Ramos (cell line): ENCODE data around the gene EPHX1.
"Not testable (repeated sequence)": the region's sequence is repeated elsewhere in the genome, so short reads cannot be mapped to it uniquely, and the experiment has no call there.

Experiments
- in situ Hi-C: fragments of 300-500 bp; cut with MboI; formaldehyde crosslinking; loops from one replicate; pipeline ENCODE4 v1.14.3; 2022; ENCODE audit warnings: low sequenced_read_pairs; ENCODE audit not compliant: unreplicated experiment

EPHX1 gene

GRCh38 chr1:225878282-225878681, 68.4 kb downstream of the EPHX1 start:
- in situ Hi-C loops = no loop called here

DNA sequence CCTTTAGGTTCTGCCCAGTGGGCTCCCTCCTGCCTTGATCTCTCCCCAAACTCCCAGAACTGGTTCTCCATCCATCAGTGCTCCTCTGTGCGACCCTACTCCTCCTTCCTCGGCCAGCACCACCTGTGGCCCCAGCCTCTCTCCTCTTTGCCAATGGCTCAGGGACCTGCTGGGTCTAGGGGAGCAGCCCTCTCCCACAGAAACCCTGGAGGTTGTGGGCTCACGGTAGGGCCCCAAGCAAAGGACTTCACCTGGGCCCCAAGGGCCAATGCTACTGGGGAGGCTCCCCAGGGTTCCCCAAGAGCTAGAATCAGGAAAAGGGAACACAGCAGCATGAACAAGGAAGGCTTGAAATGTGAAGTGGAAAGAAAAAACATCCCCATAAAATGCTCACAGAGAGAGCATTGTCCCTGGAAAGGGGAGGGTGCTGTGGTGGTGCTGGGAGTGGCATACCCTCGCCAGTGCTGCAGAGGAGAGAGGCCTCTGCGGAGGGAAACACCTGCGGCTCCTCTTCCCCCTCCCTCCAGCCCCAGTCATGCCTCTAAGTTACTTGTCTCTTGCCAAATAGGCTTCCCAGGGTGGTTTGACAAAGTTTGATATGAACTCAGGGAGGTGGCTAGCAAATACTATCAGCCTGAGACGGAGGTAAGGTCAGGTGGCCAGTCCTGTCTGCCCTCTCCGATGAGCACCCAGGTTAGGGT, 69.7 kb downstream of the EPHX1 start:
- in situ Hi-C loops = no loop called here

- in situ Hi-C loops = no loop called here
These were observed 70.3 kb downstream of the EPHX1 start for GRCh38 chr1:225880222-225880588.

DNA sequence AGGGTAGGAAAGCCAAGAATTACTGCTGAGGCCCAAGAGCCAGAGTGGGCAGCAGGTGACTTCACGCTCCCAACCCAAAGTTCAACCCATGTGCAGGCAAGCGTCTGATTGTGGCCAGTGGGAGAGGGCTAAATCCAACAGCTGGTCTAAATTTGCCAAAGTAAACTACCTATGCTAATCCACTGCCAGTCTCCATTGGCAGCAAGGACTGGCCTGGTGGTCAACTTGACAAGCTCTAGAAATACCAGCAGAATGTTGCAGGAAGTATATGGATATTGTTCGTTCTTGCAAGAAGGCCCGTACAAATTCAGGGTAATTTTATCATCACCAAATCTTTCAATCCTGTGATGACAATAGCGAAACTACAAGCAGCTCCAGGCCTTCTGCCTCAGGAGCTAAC, 70.7 kb downstream of the EPHX1 start:
- in situ Hi-C loops = no loop called here

GRCh38 chr1:225881081-225881958, 71.4 kb downstream of the EPHX1 start:
- in situ Hi-C loops = no loop called here

- in situ Hi-C loops = no loop called here
These were observed 72.2 kb downstream of the EPHX1 start, which contains the start of gene TMEM63A for GRCh38 chr1:225881959-225882693. TSS of gene TMEM63A (minus strand) at chr1:225882380. CDS start at chr1:225877580, 4,800 bp downstream.

GRCh38 chr1:225882694-225883615, 73.0 kb downstream of the EPHX1 start:
- in situ Hi-C loops = no loop called here

GRCh38 chr1:225883616-225884265, 73.8 kb downstream of the EPHX1 start:
- in situ Hi-C loops = no loop called here

- in situ Hi-C loops = no loop called here
These were observed 75.4 kb downstream of the EPHX1 start for GRCh38 chr1:225885336-225885735.

DNA sequence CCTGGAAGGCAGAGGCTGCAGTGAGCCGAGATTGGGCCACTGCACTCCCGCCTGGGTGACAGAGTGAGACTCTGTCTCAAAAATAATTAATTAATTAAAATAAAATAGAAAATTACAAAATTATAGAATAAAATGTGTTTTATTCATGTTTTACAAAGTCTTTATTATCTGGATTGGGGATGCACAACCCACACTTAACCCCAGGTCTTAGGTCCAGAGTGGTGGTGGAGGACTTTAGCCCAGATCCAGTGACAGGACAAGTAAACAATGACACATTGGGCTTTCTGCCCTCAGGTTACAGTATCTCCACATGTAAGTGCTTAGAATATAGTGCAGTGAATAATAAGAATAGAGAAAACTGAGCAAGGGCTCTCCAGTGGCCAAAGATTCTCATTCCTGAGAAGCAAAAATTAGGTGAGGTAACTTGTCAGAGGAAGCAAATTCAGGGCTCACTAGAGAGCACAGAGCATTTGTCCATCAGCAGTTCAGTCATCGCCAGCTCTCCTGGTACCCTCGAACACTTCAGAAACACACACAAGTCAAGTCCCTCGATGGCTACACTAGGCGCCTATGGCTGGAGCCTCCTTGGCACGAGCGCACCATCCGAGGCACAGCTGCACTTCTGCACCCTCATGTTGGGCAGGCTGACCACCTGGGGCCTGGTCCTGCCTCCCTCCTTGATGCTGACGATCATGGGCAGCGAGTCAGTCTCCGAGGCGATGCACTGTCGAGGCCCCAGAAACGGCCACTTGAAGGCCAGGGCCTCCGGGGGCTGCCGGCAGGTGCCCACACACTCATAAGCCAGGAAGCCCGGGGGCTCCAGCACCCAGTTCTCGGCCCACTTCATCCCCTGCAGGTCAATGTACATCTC, 76.5 kb downstream of the EPHX1 start:
- in situ Hi-C loops = no loop called here

GRCh38 chr1:225887030-225887314, 77.0 kb downstream of the EPHX1 start:
- in situ Hi-C loops = no loop called here

DNA sequence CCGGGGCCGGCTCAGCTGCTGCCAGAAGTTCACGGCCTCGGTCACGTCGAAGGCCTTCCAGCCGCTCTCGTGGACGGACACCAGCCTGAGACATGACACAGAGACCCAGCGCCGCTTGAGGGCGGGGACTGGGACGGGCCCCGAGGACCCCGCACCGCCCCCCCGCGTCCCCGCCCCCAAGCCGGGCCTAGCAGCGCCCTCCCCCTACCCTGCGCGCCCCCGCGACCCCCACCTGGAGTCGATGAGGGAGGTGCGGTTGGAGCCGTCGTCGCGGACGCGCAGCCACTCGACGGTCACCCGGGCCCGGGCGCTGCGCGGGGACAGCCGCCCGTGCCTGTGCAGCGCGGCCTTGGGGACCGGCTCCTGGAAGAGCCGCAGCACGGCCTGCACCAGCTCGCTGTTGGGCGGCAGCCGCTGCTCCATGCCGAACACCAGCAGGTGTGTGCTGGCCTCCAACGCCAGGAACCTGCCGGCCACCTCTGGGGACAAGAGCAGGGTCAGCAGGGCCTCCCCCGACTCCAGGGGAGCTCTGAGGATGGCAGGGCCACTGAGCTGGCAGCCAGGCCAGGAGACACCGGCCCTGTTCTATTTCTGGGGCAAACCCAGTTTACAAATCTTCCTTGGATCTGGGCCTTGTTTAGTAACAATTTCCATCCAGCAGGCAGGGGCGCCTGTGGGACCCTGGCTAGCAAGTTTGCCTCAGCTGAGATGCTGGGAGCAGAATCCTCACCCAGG, 77.8 kb downstream of the EPHX1 start:
- in situ Hi-C loops = not testable (repeated sequence)

DNA sequence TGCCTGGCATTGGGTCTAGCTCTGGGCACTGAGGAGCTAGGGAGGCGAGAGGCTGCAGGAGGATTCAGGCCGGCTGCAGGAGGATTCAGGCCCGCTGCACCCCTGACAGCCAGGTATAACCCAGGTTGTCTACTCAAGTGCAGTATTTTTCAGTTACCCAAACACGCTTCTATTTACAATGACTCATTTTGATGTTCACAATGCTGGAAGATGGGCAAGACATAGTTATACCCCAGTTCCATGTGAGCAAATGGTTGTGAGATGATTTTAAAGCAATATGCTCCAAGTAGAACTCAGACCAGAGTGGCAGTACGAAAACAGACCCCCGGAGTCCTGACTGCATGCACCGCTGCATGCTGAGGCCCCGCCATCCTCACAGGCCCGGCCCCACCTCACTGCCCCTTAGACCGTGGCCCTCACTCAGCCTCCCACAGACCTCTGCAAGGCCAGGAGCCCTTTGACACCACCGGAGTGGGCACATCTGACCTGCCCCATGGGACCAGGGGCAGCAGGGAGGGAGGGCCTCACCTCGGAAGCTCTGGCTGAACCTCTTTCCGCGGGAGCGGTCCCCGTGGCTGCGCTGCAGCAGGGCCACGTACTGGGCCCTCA, 78.5 kb downstream of the EPHX1 start:
- in situ Hi-C loops = no loop called here

- in situ Hi-C loops = no loop called here
These were observed 79.1 kb downstream of the EPHX1 start, which contains the start of gene LEFTY1 for GRCh38 chr1:225888898-225889601. TSS of gene LEFTY1 (minus strand) at chr1:225889146. CDS start at chr1:225889066, 80 bp downstream.

DNA sequence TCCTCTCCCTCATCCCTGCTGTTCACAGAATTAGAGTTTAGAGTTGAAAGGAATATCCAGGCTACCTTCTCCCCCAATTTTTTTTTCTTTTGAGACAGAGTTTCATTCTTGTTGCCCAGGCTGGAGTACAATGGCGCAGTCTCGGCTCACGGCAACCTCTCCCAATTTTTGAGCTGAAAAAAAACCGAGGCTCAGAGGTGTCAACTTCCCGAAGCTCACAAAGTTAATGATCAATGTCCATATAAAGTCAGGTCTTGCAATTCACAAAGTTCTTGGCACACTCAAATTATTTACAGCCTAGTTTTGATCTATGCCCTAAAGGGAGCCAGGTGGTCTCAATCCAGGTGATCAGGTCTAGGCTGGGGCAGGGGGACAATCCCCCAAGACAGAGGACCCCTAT, 79.8 kb downstream of the EPHX1 start:
- in situ Hi-C loops = no loop called here

- in situ Hi-C loops = no loop called here
These were observed 80.7 kb downstream of the EPHX1 start for GRCh38 chr1:225890346-225891228.
